Stimulated activated CD4-positive, alpha-beta T cell treated with anti-CD3 and anti-CD28 coated beads, Interleukin-15, amount 100 ng/mL, for 48 hours (primary cell): ENCODE measurements around the gene ADRA2C.

Source experiments
- DNase-seq, 2 donors: peaks; one replicate each; pipeline ENCODE4 v3.0.0-alpha.2; 2020; ENCODE audit warnings: low read depth in 2 of 2

ADRA2C gene

GRCh38 chr4:3777033-3777390, 10.8 kb downstream of the ADRA2C start:
- no peak for DNase-seq

GRCh38 chr4:3777669-3778068, 11.5 kb downstream of the ADRA2C start:
- no peak for DNase-seq

GRCh38 chr4:3779509-3779908, 13.3 kb downstream of the ADRA2C start:
- no peak for DNase-seq

GRCh38 chr4:3780347-3781171, 14.4 kb downstream of the ADRA2C start:
- DNase-seq = no peak

GRCh38 chr4:3781193-3781886, 15.2 kb downstream of the ADRA2C start:
- DNase-seq = no peak

GRCh38 chr4:3781997-3782930, 16.1 kb downstream of the ADRA2C start:
- no peak for DNase-seq

GRCh38 chr4:3783693-3784306, 17.6 kb downstream of the ADRA2C start:
- no peak for DNase-seq

- DNase-seq = no peak
Observed at GRCh38 chr4:3784454-3785291, 18.5 kb downstream of the ADRA2C start.

- DNase-seq = no peak
Observed at GRCh38 chr4:3785292-3785565, 19.0 kb downstream of the ADRA2C start.

- no peak for DNase-seq
Observed at GRCh38 chr4:3786196-3786869, 20.1 kb downstream of the ADRA2C start.

- no peak for DNase-seq
Observed at GRCh38 chr4:3787489-3788365, 21.5 kb downstream of the ADRA2C start.

GRCh38 chr4:3788366-3788660, 22.1 kb downstream of the ADRA2C start:
- DNase-seq = no peak

- DNase-seq = no peak
Observed at GRCh38 chr4:3789587-3789986, 23.4 kb downstream of the ADRA2C start.

- no peak for DNase-seq
Observed at GRCh38 chr4:3790006-3790561, 23.9 kb downstream of the ADRA2C start.

- no peak for DNase-seq
Observed at GRCh38 chr4:3791256-3791655, 25.1 kb downstream of the ADRA2C start.

- DNase-seq = no peak
Observed at GRCh38 chr4:3791910-3792542, 25.8 kb downstream of the ADRA2C start.

GRCh38 chr4:3792813-3793212, 26.6 kb downstream of the ADRA2C start:
- DNase-seq = no peak

- no peak for DNase-seq
Observed at GRCh38 chr4:3793545-3793944, 27.4 kb downstream of the ADRA2C start.

GRCh38 chr4:3796960-3797359, 30.8 kb downstream of the ADRA2C start:
- DNase-seq = no peak
